IPS DF 4.7 (cell line): ENCODE results near the gene CIAO1.
"Not testable (repeated sequence)": the region's sequence is repeated elsewhere in the genome, so short reads cannot be mapped to it uniquely, and the experiment has no call there.

Experiments
- DNase-seq: peaks from one replicate; pipeline ENCODE4 v3.0.0-alpha.2; 2013; ENCODE audit warnings: low spot score; ENCODE audit errors: extremely low read depth

CIAO1 gene

DNA sequence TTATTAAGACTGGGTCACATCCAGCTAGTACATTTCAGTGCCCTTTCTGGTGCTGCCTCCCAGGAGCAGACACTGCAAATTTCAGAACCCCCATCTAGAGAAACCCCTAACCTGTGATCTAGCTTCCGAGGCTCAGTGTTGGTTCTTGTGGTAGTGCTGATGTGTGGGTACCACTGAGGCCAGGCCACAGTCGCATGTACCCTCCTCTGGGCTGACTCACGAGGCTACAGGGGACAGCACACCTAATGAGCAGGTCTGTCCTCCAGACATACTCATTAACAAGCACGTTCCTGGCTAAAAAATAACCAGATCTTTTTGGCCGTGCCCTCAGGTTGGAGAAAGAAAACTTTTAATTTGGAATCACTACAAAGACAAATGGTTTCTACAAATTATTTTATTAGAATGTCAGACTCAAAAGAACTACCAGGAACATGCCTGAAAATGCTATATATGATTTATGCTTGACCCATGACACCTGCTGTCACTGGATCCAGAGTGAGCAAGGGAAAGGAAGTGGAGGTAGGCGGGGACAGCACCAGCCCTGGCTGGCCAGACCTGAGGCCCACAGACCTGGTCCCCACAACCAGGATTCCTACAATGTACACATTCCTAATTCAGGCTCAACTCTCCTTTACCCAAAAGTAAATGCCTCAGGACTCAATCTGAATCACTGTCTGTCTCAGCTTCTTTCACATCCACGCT, 8.5 kb downstream of the CIAO1 start:
- no peak for DNase-seq

DNA sequence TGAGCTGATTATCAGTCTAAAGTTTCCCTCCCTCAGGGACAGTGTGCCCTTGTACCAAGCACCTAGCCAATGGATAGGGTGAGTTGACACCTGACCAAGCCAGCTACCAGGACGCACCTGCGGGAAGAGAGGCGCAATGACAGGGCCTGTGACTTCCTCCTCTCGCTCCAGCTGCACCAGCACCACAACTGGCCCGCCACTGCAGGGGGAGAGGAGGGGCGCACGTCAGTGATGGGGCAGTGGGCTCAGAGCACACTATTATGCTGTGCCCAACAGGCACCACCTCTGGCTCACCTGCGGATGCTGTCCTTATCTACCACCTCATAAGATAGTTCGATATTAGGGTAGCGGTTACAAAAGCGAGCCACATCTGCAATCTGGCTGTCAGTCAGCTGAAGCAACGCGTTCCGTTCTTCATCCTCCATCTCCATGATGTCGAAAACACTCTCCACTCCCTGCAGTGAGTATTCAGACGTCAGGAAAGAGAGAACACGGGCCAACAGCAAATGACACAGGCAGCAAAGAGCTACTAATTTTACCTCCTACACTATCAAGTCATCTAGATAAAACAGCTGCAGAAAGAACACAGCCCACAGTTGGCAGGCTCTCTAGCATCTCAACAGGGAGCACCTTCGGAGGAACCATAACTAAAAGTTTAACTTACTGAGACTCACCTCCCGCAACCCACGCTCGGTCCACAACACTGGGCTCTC, 10.9 kb downstream of the CIAO1 start:
- DNase-seq = no peak

DNA sequence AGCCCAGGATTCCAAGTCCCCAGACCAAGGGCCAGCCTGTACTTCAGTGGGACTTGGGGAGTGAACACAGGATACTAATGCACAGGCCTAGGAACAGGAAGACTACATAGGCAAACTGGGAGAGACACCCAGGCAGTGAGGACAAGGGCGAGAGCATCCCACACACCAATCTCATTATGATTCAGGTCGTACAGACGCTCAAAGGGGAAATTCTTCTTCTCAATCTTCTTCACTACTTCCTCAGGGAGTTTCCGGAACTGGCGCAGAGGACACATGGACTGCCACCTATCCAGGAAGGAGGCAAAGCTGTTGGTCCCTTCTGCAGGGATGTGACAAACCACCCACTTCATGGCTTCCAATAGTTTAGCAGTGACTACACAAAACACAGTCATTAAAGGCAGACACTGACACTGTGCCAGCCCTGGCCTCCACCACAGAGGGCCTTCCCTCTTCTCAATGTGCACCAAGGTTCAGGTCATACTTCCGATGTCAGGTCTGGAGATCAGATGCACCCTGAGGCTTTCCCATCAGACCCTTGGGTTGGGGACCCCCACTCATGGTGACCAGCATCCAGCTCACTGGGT, 21.3 kb downstream of the CIAO1 start:
- no peak for DNase-seq

DNA sequence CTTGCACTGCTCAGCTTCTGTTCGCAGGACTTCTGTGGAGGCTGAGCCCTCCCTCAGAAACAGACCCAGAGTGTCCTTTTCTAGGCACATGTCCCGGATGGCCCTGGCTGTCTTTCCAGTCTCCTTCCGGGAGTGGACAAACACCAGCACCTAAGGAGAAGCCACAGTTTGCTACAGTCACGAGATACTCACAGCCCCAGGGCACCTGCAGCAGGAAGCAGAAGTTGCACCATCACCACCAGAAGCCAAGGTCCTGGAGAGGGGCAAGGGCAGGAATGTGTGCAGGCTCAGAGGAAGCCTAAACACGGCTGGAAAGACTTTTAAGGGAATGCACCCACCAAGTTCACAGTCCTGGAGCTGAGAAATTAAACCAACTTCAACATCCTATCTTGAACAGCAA, 25.7 kb downstream of the CIAO1 start:
- DNase-seq = no peak

DNA sequence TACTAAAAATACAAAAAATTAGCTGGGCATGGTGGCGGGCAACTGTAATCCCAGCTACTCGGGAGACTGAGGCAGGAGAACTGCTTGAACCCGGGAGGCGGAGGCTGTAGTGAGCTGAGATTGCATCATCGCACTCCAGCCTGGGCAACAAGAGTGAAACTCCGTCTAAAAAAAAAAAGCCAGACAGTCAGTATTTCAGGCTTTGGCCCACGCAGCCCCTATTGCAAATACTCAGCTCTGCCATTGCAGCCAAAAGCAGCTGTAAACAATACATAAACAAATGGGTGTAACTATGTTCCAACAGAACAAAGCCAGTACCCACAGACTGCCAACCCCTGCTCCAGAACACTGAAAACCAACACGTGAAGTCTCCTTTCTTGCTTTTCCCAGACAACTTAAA, 28.2 kb downstream of the CIAO1 start:
- not testable (repeated sequence) for DNase-seq

DNA sequence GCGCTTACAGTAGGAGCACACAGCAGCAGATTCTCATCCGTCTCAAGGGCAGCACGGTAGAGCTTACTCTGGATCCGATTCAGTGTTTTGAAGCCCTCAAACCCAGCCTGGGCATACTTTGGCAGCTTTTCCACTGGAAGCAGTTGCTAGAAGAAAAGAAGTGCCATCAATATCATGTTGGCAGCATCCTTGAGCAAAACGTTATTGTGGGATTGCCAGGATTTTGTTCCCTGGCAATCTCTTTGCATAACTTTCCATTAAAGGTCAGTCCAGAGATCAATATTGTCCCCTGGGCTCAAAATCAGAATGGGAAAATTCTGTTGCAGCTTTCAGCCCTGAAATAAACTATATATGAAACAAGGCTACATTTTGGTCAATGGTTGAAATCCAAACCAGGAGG, 30.9 kb downstream of the CIAO1 start:
- DNase-seq = no peak

DNA sequence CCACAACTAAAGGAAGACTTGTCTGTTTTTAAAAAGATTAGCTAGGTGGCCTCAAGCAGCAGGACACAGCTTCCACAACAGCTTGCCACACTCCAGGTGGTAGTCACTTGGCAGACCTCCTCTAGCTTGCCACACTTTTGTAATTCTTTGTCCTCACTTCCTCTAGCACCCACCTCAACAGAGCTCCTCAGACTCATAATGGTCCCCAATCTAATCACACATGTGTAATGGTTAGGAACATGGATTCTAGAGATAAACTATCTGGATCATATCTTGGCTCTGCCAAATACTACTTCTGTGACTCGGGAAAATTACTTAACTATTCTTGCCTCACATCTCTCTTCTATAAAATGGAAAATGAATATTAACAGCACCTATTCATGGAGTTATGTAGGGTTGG, 35.8 kb downstream of the CIAO1 start:
- DNase-seq = no peak

DNA sequence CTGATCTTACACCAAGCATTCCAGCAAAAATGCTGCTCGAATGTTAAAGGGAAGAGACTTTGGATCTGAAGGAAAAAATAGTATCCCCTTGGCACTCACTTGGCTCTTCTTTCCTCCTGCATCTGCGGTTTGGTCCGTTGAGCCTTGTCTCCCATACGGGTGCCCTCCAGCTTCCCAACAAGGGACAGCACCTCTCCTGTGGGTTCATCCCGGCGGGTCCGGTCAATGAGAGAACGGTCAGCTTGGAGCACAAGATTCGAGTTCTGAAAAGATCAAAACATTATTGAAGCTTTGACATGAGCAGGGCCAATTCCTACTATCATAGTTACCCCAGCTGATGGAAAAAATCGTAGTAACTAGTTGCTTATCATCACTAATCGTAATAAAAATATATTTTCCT, 38.6 kb downstream of the CIAO1 start:
- DNase-seq = no peak

DNA sequence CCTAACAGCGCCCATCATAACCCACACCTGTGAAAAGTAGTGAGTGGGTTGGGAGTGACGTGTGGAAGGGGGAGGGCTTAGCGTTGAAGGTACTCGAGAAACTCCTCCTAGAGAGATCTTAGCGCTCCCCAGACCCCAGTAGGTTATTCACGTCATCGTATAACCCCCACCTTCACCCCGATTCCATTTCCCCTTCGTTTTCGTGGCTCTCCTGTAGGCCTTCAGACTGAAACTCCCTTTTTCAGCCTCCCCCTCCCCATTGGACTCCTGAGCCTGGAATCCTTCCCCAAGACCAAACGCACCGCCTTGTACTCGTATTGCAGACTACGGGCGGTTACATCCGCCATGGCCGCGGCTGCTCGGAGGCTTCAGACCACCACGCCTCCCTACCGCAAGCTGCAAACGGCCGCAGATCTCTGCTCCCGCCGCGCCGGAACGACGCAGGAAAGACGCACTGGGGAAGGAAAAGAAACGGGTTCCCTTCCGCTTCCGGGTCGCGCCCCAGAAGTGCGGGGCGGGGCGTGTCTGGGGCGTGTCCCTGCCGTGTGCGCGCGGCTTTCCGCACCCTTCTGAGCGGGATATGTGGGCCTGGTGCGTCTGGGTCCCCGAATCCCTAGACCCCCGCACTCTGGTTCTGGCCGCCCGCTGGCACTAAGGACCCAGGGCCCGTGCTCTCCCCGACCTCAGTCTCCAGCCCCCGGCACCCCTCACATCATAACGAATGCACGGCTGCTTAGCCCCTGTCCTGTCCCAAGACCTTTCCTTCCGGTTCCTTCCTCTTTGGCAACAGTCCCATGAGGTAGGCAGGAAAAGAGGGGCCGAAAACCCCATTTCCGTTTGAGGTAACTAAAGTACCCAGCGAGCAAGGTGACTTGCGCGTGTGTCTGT, 39.3 kb downstream of the CIAO1 start, which contains the start of gene SNRNP200:
Gene SNRNP200 (minus strand): TSS at position 456 of the 888 bp plus-strand sequence. CDS start 109 bp downstream, at position 347.
- no peak for DNase-seq

DNA sequence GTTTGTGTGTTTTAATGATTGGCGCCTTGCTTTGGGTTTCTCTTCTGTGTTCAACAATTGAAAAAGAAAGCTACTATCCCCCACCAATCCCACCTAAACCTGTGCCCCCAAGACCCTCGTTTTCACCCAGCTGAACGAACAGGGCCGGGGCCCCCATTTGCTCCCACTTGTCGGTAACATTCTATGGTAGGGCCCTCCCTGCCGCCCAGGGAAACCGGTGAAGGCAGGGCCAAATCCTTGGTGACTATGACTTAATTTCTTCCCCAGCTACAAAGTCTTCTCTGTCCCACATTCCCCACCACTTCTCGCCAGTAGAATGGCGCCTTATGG, 39.9 kb downstream of the CIAO1 start:
- no peak for DNase-seq

DNA sequence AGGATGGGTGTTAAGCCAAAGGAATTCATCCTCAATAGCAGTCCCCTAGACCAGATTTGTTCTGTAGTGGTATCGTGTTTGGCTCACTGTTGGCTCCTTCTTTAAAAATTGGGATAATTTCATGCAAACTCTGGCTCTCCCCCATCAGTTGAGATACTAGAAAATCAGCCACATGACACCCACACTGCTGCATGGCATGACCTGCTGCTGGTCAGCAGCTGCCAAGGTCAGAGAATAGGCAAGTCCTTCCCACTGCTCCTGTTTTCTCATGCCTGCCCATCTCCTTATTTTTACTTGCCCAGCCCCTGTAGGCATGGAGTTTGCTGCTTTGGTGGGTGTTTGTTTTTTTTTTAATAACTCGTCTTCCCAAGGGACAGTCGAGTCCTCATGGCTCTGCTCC, 40.3 kb downstream of the CIAO1 start:
- no peak for DNase-seq

DNA sequence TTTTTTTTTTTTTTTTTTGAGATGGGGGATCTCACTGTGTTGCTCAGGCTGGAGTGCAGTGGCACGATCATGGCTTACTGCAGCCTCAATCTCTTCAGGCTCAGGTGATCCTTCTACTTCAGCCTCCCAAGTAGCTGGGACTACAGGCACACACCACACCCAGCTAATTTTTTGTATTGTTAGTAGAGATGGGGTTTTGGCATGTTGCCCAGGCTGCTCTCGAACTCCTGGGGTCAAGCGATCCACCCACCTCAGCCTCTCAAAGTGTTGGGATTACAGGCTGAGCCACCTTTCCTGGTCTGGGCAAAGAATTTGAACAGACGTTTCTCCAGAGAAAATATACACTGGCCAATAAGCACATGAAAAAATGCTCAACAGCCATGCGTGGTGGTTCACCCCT, 42.2 kb downstream of the CIAO1 start:
- DNase-seq = no peak

DNA sequence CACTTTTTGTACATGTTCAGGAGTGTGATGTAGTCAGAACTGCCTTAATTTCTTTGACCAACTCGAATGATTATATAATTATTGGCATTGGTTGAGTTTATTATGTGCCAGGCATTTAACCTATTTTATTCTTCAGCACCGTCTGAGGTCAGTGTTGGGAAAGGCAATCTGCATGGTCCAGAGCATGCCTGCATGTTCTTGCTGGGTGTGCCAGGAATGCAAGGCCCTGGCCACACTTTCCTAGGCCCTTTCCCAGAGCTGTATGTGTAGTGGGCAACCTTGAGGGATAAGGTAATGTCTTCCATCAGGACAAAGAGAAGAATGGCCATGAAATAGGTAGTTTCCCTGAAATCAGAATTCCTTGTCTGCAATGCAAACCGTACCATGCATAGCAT, 49.0 kb downstream of the CIAO1 start:
- no peak for DNase-seq

DNA sequence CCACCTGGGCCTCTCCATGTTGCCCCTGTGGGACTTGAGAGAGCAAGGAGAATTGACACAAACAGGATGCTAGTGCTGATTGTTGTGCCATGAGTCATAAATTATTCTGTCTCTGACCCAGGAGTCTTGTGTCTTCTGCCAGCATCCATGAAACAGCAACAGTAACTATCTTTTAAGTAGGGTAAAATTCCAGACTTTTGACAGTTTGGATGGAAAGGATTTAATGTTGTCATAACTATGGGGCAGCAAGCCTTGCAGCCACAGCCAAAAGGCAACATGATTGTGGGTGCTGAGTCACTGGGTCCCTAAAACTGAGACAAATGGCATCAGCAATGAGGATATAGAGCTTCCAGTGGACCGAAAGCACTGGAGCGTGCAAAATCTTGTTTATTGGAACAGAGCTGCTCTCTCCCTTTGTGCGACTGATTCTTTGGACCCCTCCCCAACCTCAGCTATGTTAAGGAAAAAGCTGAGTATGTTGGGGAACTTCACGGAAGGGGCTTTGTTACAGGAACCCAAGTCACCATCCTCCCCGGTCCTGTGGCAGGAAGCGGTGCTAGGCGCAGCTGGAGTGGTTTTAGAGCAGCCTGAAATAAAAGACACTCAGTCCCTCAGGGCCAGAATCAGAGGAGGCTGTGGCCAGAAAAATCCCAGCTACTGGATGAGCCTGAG, 49.5 kb downstream of the CIAO1 start:
- DNase-seq = no peak

DNA sequence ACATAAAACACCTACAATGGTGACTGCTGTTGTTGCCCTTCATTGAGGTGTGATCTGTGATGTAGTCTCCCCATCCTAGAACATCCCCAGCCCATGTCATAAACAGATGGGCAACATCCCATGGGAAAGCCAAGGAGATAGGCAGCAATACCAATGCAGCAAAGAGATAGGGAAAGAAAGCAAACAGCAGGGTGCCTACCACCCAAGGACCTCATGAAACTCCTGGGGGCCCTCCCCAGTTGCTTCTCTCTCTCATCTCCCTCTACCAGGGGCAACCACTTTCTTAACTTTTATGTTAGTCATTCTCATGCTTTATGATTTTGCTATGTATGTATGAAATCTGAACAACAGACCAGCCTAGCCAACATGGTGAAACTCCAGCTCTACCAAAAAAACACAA, 51.0 kb downstream of the CIAO1 start:
- no peak for DNase-seq

DNA sequence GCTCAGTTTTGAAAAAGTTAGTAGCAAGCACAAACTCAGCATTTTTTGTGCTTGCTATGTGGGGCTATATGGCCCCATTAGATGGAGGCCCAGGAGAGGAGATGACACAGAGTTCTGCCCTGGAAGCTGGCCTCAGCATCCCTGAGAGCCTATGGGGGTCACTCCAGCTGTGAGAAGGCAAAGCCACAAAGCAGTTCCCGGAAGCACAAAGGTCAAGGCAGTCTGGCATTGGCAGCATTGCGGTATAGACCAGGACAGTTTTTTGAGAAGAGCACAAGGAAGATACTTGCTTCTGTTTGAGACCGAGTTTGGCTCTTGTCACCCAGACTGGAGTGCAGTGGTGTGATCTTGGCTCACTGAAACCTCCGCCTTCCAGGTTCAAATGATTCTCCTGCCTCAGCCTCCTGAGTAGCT, 51.6 kb downstream of the CIAO1 start:
- no peak for DNase-seq

DNA sequence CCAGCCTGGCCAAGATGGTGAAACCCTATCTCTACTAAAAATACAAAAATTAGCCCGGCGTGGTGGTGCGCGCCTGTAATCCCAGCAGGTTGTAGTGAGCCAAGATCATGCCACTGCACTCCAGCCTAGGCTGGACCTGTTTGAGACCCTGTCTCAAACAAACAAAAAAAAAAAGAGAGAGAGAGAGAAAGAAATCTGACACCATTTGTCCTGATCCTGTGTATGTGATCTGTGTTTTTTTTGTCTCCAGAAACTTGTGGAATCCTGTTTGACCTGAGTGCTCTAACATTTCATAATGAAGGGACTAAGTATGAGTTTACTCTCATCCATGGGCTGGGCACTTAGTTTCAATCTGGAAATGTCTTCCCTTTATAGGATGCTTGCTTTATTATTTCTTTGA, 52.7 kb downstream of the CIAO1 start:
- no peak for DNase-seq

DNA sequence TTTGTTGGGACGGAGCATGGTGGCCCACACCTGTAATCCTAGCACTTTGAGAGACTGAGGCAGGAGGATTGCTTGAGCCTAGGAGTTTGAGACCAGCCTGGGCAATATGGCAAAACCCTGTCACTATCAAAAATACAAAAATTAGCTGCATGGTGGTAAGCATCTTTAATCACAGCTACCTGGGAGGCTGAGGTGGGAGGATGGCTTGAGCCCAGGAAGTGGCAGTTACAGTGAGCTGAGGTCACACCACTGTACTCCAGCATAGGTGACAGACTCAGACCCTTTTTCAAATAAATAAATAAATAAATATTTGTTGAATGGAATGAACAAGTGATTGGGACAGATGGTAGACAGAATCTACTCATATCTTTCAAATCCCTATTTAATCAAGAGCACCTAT, 53.4 kb downstream of the CIAO1 start:
- no peak for DNase-seq

DNA sequence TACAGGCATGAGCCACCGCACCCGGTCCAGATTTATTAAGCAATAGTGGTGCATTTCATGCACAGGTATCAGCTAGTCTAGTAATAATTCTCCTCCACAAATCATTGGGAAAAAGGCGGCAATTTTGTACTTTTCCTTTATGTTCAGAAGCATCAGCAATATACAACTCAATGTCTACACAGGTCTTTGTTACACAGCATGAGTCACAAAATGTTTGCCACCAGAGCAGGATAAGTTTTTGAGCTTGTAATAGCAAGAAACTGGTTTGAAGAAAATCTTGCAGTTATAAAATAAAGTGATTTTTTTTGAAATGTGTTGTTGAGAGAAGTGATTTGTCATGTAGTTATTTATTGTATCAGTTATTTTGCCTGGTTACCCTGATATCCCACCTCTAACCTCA, 54.3 kb downstream of the CIAO1 start:
- DNase-seq = no peak

DNA sequence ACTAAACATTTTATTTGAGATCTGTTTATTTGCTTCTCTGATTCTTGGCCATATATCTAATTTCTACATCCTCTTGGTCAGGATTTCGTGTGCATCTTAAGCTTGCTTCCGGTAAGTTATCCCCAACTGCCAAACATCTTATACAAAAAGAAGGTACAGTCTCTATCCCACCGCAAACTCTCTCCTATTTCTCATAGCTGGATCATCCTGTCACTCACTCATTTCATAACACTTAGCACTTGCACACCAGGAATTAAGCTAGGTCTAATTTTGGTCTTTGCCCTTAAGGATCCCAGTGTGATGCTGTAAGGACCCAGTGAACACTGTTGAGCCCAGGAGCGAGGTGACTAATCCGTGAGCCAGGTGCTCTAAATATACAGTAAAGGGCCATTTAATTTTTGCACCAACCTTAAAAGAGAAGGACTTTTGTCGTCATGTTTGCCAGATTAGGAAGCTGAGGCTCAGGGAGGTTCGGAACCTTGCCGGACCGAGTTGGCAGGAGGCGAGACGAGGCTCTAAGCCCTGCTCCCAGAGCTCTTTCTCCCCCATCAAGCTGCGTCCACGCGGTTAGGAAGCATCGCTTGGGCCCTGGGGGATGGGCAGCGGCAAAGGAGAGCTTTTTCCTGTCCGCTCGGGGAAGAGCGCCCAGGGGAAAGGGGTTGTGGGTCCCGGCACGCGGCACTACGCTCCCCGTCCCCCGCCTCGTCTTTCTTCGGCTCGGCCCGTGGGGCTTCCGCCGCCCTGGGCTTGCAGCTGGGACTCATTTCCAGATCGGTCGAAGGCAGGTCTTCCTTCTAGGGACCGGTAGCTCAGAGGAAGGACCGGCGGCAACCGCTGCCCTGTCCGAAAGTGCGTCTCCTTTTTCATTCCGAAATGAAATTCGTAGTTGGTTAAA, 55.0 kb downstream of the CIAO1 start:
- no peak for DNase-seq
